GM18520 (cell line): ENCODE measurements around the gene SPDL1.
"Not testable (repeated sequence)": the region's sequence is repeated elsewhere in the genome, so short reads cannot be mapped to it uniquely, and the experiment has no call there.

Experiments used
- ATAC-seq: cut with Tn5 transposase; IDR thresholded peaks from one replicate; pipeline ENCODE4 v1.9.1; 2021; ENCODE audit not compliant: unreplicated experiment

The SPDL1 gene

GRCh38 chr5:169569513-169569912 is 14.1 kb upstream of the SPDL1 start:
- no peak for ATAC-seq

- ATAC-seq: no peak
Measured at GRCh38 chr5:169571355-169571754, 12.2 kb upstream of the SPDL1 start.

GRCh38 chr5:169574134-169574646 is 9.4 kb upstream of the SPDL1 start:
- ATAC-seq: no peak

- peak; percentile 42 for ATAC-seq
Measured at GRCh38 chr5:169576181-169576598, 7.4 kb upstream of the SPDL1 start.

- ATAC-seq: no peak
Measured at GRCh38 chr5:169577951-169578350, 5.6 kb upstream of the SPDL1 start.

GRCh38 chr5:169580964-169581363 is 2.6 kb upstream of the SPDL1 start:
- ATAC-seq: no peak

GRCh38 chr5:169581580-169582227 is 1.9 kb upstream of the SPDL1 start:
- ATAC-seq: no peak

- no peak for ATAC-seq
Measured at GRCh38 chr5:169583101-169583423, 511 bp upstream of the SPDL1 start.

- ATAC-seq: no peak
Measured at GRCh38 chr5:169584998-169585451, 1.5 kb downstream of the SPDL1 start.

- ATAC-seq: no peak
Measured at GRCh38 chr5:169590602-169591001, 7.0 kb downstream of the SPDL1 start.

- ATAC-seq: no peak
Measured at GRCh38 chr5:169591636-169592035, 8.1 kb downstream of the SPDL1 start.

GRCh38 chr5:169592937-169593650 is 9.5 kb downstream of the SPDL1 start:
- no peak for ATAC-seq

- ATAC-seq: no peak
Measured at GRCh38 chr5:169595172-169595820, 11.7 kb downstream of the SPDL1 start.

GRCh38 chr5:169599451-169599850 is 15.9 kb downstream of the SPDL1 start:
- ATAC-seq: no peak

- no peak for ATAC-seq
Measured at GRCh38 chr5:169602535-169602934, 19.0 kb downstream of the SPDL1 start.

- no peak for ATAC-seq
Measured at GRCh38 chr5:169606279-169606678, 22.7 kb downstream of the SPDL1 start.

- no peak for ATAC-seq
Measured at GRCh38 chr5:169607882-169608281, 24.3 kb downstream of the SPDL1 start.

GRCh38 chr5:169609716-169610115 is 26.1 kb downstream of the SPDL1 start:
- ATAC-seq: no peak

- no peak for ATAC-seq
Measured at GRCh38 chr5:169610606-169611005, 27.0 kb downstream of the SPDL1 start.

- ATAC-seq: no peak
Measured at GRCh38 chr5:169615561-169615960, 32.0 kb downstream of the SPDL1 start.

GRCh38 chr5:169624307-169624706 is 40.7 kb downstream of the SPDL1 start:
- ATAC-seq: not testable (repeated sequence)

- no peak for ATAC-seq
Measured at GRCh38 chr5:169626779-169627178, 43.2 kb downstream of the SPDL1 start.
